Spleen (tissue), 11 donors: ENCODE results near the gene IL21R. TPM values are rescaled to one million over a fixed set of nuclear protein-coding genes. Genes with fewer than 3 reads are reported as not detected.

ENCODE experiments used
- DNase-seq: peaks from one replicate; pipeline ENCODE4 v3.0.0-alpha.2; 2020
- H3K27ac ChIP-seq, 8 donors: fragments of 200-600 bp; sonication (generic) in 7 of 8; 1 replicate in 4 of 8; 2 replicates in 4 of 8; pipeline versions ENCODE4 v1.5.0 to v1.8.0; 2016 to 2021; ENCODE audit warnings: inconsistent platforms in 4 of 8, mild to moderate bottlenecking in 4 of 8, moderate library complexity in 1 of 8
- H3K27me3 ChIP-seq, 7 donors: fragments of 200-600 bp; sonication (generic) in 6 of 7; replicated peaks in 1 of 7; 1 replicate in 4 of 7; 2 replicates in 3 of 7; pipeline versions ENCODE4 v1.5.0 to v1.8.0; 2016 to 2021; ENCODE audit warnings: inconsistent platforms in 3 of 7, mild to moderate bottlenecking in 1 of 7
- H3K36me3 ChIP-seq, 6 donors: fragments of 200-600 bp; sonication (generic) in 5 of 6; 1 replicate in 4 of 6; 2 replicates in 2 of 6; pipeline versions ENCODE4 v1.5.0 to v1.8.0; 2016 to 2021; ENCODE audit warnings: inconsistent platforms in 2 of 6
- H3K4me1 ChIP-seq, 6 donors: fragments of 200-600 bp; sonication (generic) in 5 of 6; 1 replicate in 3 of 6; 2 replicates in 3 of 6; pipeline versions ENCODE4 v1.5.0 to v1.8.0; 2016 to 2021; ENCODE audit warnings: inconsistent platforms in 3 of 6
- H3K4me3 ChIP-seq, 8 donors: fragments of 200-600 bp; sonication (generic) in 7 of 8; 1 replicate in 4 of 8; 2 replicates in 4 of 8; pipeline versions ENCODE4 v1.5.0 to v1.8.0; 2016 to 2021; ENCODE audit warnings: inconsistent platforms in 4 of 8, mild to moderate bottlenecking in 4 of 8, moderate library complexity in 2 of 8
- H3K9me3 ChIP-seq, 8 donors: fragments of 200-600 bp; sonication (generic) in 7 of 8; 1 replicate in 4 of 8; 2 replicates in 4 of 8; pipeline versions ENCODE4 v1.5.0 to v1.8.0; 2016 to 2021; ENCODE audit warnings: inconsistent platforms in 4 of 8
- POLR2A ChIP-seq, 3 donors: fragments of 450-650 bp; IDR thresholded peaks; one replicate each; pipeline ENCODE4 v1.5.1; 2017; ENCODE audit warnings: antibody characterized with exemption in 3 of 3, mild to moderate bottlenecking in 1 of 3
- POLR2AphosphoS5 ChIP-seq, 3 donors: sonication (generic); formaldehyde crosslinking; IDR thresholded peaks; one replicate each; pipeline ENCODE4 v1.5.1; 2017; ENCODE audit warnings: antibody characterized with exemption in 3 of 3
- WGBS, 5 donors: extraction: QIAGEN DNeasy Blood & Tissue Kit in 3 of 5; methylation state at CpG; one replicate each; pipeline versions ENCODE4 v1.1.5 to v1.1.7; 2013 to 2018; 5-methylcytosine and 5-hydroxymethylcytosine counted together
- intact Hi-C: fragments of 100-400 bp; cut with DNase I; formaldehyde crosslinking; loops from one replicate; pipeline ENCODE4 v1.15.0; 2023; ENCODE audit warnings: low total_unique reads
- polyA plus RNA-seq, 3 donors: library from polyadenylated mRNA; stranded (reverse); fragments of 200-250 nt; gene quantifications; one replicate each; pipeline ENCODE4 v1.2.1, GENCODE V29; 2013
- total RNA-seq, 7 donors: library from RNA; depleted of rRNA in 3 of 7; stranded (reverse); fragments of >200 nt in 3 of 7; fragmentation: NEBNext Ultra II Directional in 4 of 7; extraction: Animal tissue kit (Norgen Biotek cat#: 25700) in 4 of 7; gene quantifications; one replicate each; pipeline versions ENCODE4 v1.1.0 to v1.2.1, GENCODE V29; 2016 to 2021
- TF ChIP-seq, protein P1 (sequence below), 11 experiments: fragments of 200-600 bp in 7 of 11; fragments of 450-650 bp in 4 of 11; sonication (generic) in 4 of 11; IDR thresholded peaks in 8 of 11; conservative IDR thresholded peaks in 3 of 11; 1 replicate in 7 of 11; 2 replicates in 4 of 11; pipeline versions ENCODE4 v1.4.0 to v1.8.0; 2016 to 2021; ENCODE audit warnings: antibody characterized with exemption in 11 of 11, inconsistent platforms in 4 of 11, mild to moderate bottlenecking in 1 of 11
- donor health status: healthy with polysubstance abuse.
- donor health status: DM: no; HTN: no; CAD: no; lungs with moderate emphysema.
- donor health status: DM: no; HTN: no; CAD: no.
- donor health status: Bipolar disorder and iron deficiency.
- donor health status: healthy.
- donor health status: DM: no; HTN: no; CAD: no.
- donor health status: DM: yes; HTN: yes; CAD: no.

Gene IL21R
- total and polyA plus RNA-seq, 10 donors: 2.7 to 19.7 (median 12.0) TPM

DNA sequence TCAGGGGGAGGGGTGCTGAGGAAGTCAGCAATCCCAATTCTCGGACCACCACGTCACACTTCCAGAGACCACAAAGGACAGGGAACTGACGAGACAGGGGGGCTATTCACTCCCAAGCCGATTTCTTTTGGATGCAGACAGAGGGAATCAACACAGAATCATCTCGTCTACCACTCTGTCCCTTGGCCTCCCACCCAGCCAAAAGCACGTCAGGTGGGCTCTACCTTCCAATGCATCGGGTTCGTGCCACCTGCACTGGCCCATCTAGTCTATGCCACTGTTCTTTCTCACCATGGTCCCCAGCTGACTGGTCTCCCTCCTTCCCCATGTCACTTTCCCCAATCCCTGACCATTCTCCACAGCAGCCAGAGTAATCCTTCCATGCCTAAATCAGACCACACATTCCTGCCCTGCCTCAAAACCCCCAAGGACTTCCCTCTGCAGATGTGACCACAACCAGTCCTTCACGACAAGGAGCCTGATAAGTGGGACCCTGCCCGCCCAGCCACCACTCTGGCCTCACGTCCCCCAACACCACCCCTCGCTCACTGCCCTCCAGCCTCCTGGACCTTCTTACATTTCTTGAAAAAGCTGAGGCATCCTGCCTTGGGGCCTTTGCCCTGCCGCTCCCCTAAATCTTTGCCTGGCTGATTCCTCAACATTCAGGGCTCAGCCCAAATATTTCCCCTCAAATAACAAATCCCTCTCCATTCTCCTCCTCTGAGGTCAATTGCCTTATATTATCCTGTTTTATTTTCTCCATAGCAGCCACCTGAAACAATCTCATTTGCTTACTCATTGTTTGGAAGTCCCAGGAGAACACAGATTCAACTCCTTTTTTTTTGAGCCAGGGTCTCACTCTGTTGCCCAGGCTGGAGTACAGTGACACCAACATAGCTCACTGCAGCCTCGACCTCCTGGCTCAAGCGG lies 70.4 kb downstream of the IL21R start:
- Histone ChIP-seq H3K4me3 (no peak overlapping the region), H3K27me3 (no peaks in the 10 kb centered on the region), H3K36me3 (peaks cover 0 to 100% (median 91%) of the 10 kb centered on the region in 6 donors), H3K27ac (no peak overlapping the region), H3K4me1 (peaks cover 0 to 18% (median 11%) of the 10 kb centered on the region in 6 donors), H3K9me3 (no peaks in the 10 kb centered on the region)
- intact Hi-C loops: no loop called here
- peak; percentile 40 for DNase-seq
- no peak for TF ChIP-seq POLR2A (IDR thresholded peaks at IDR 0.05)
- TF ChIP-seq, protein P1, sequence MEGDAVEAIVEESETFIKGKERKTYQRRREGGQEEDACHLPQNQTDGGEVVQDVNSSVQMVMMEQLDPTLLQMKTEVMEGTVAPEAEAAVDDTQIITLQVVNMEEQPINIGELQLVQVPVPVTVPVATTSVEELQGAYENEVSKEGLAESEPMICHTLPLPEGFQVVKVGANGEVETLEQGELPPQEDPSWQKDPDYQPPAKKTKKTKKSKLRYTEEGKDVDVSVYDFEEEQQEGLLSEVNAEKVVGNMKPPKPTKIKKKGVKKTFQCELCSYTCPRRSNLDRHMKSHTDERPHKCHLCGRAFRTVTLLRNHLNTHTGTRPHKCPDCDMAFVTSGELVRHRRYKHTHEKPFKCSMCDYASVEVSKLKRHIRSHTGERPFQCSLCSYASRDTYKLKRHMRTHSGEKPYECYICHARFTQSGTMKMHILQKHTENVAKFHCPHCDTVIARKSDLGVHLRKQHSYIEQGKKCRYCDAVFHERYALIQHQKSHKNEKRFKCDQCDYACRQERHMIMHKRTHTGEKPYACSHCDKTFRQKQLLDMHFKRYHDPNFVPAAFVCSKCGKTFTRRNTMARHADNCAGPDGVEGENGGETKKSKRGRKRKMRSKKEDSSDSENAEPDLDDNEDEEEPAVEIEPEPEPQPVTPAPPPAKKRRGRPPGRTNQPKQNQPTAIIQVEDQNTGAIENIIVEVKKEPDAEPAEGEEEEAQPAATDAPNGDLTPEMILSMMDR (IDR thresholded peaks at IDR 0.05 in 8 of 11, conservative IDR thresholded peaks at IDR 0.05 in 3 of 11): no peak
- TF ChIP-seq POLR2AphosphoS5 (IDR thresholded peaks at IDR 0.05): no peak
- WGBS, 5 donors: 93 to 97% (median 96%) methylated on average over 15 of the region's 15 CpGs

DNA sequence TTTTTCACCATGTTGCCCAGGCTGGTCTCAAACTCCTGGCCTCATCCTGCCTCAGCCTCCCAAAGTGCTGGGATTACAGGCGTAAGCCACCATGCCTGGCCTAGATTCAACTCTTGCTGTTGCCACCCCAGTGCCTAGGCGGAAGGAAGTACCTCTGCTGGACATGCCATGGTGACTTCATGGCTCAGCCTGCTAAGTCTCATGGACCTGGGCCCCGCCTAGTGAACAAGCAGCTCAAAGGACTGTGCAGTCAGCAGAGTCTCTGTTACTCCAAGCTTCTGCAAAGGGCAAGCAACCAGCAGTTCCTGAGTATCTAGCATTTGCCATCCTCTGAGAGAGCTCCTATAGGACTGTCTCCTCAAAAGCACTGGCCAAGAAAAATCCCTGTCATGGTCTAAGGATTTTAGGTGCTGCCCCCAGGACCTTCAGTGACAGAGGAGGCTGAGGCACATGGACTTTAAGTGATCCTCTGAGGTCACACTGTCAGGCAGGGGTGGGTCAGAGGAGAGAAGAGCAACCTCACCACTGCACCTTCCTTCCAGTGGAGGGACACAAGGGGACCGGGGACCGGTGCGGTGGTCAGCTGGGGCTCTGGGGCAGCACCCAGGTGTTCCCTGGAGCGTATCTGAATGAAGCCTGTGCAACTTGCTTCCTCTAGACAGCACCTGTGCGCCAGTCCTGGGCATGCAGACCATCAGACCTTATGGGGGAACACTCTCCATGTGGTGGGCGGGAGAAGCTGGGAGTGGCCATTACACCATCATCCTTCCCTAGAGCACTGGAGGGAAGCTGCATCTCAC lies 71.3 kb downstream of the IL21R start:
- intact Hi-C loops: no loop called here
- WGBS, 5 donors: 93 to 99% (median 96%) methylated on average over 8 to 9 of the region's 9 CpGs
- peaks cover 0 to 100% (median 90%) of the 10 kb centered on the region in 6 donors for H3K36me3 ChIP-seq

DNA sequence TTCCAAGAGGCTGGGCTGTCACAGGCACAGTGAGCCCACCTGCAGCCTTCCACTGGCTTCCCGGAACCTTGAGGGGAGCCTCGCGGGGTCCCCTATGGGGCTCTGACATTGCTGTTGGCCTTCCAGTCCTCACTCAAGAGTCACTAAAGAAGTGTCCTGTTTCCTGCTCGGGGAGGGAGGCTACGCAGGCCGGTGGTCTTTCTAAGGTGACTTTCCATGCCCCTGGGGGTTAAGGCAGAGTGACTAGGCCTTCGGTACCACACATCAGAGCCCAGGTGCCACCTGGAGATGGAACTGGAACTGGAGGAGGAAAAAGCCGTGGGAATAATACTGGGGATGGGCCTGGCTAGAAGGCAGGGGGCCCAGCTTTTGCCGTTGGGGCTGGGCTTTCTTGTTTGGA lies 72.1 kb downstream of the IL21R start:
- WGBS, 5 donors: 91 to 99% (median 94%) methylated on average over 6 to 9 of the region's 9 CpGs
- DNase-seq: no peak
- Histone ChIP-seq H3K27ac (no peak overlapping the region), H3K36me3 (peaks cover 0 to 100% (median 87%) of the 10 kb centered on the region in 6 donors), H3K4me3 (no peak overlapping the region), H3K27me3 (no peaks in the 10 kb centered on the region), H3K4me1 (peaks cover 0 to 18% (median 11%) of the 10 kb centered on the region in 6 donors), H3K9me3 (no peaks in the 10 kb centered on the region)
- intact Hi-C loops: no loop called here
- TF ChIP-seq, protein P1 (IDR thresholded peaks at IDR 0.05 in 8 of 11, conservative IDR thresholded peaks at IDR 0.05 in 3 of 11): no peak
- TF ChIP-seq POLR2AphosphoS5 (IDR thresholded peaks at IDR 0.05) (no peak), POLR2A (IDR thresholded peaks at IDR 0.05) (no peak)

More for the DNA sequence above, 71.3 kb downstream of the IL21R start:
- peak; percentile 46 for DNase-seq
- Histone ChIP-seq H3K4me1 (peaks cover 0 to 18% (median 11%) of the 10 kb centered on the region in 6 donors), H3K27me3 (no peaks in the 10 kb centered on the region), H3K27ac (no peak overlapping the region), H3K4me3 (no peak overlapping the region), H3K9me3 (no peaks in the 10 kb centered on the region)
- TF ChIP-seq POLR2AphosphoS5 (IDR thresholded peaks at IDR 0.05) (peak in 1 of 3 donors; percentile 26), POLR2A (IDR thresholded peaks at IDR 0.05) (no peak)
- TF ChIP-seq, protein P1 (IDR thresholded peaks at IDR 0.05 in 8 of 11, conservative IDR thresholded peaks at IDR 0.05 in 3 of 11): no peak
